BLaER1 treated with 17β-estradiol and CSF1 and Interleukin-3, amounts not matched to agents 10 nM and 100 nM (cell line): Measurements from ENCODE around the gene PRSS23.
"Not testable (repeated sequence)": the region's sequence is repeated elsewhere in the genome, so short reads cannot be mapped to it uniquely, and the experiment has no call there.

Experiments
- H3K27ac ChIP-seq, 11 experiments: shearing (Covaris generic); formaldehyde crosslinking; 2 replicates each; pipeline ENCODE4 v1.8.1; 2022
- H3K27me3 ChIP-seq, 11 experiments: shearing (Covaris generic); formaldehyde crosslinking; 2 replicates each; pipeline ENCODE4 v1.8.1; 2022
- H3K36me3 ChIP-seq, 11 experiments: shearing (Covaris generic); formaldehyde crosslinking; 2 replicates each; pipeline ENCODE4 v1.8.1; 2022
- H3K4me1 ChIP-seq, 10 experiments: shearing (Covaris generic); formaldehyde crosslinking; 2 replicates each; pipeline ENCODE4 v1.8.1; 2022
- H3K4me2 ChIP-seq, 11 experiments: shearing (Covaris generic); formaldehyde crosslinking; 2 replicates each; pipeline ENCODE4 v1.8.1; 2022
- H3K4me3 ChIP-seq, 10 experiments: shearing (Covaris generic); formaldehyde crosslinking; 2 replicates each; pipeline ENCODE4 v1.8.1; 2022
- H3K9ac ChIP-seq, 11 experiments: shearing (Covaris generic); formaldehyde crosslinking; 2 replicates each; pipeline ENCODE4 v1.8.1; 2022
- H3K9me3 ChIP-seq, 11 experiments: shearing (Covaris generic); formaldehyde crosslinking; replicated peaks in 1 of 11; 2 replicates each; pipeline ENCODE4 v1.8.1; 2022
- H4K20me1 ChIP-seq, 11 experiments: shearing (Covaris generic); formaldehyde crosslinking; 2 replicates each; pipeline ENCODE4 v1.8.1; 2022
- Cebpa-rat ChIP-seq, 11 experiments: shearing (Covaris generic); IDR thresholded peaks; 2 replicates each; pipeline ENCODE4 v1.8.1; 2022

The PRSS23 gene

GRCh38 chr11:86818462-86819192, 18.3 kb downstream of the PRSS23 start:
- no peaks in the 10 kb centered on the region for H3K9me3 ChIP-seq
- no peaks in the 10 kb centered on the region for H3K27me3 ChIP-seq
- peak overlapping the region in 1 of 11 experiments; percentile 12; a peak in 1 of 22 replicates for H3K4me2 ChIP-seq
- H3K4me1 ChIP-seq: no peaks in the 10 kb centered on the region
- no peak for TF ChIP-seq Cebpa-rat (IDR thresholded peaks at IDR 0.05)
- H3K27ac ChIP-seq: no peak overlapping the region
- H4K20me1 ChIP-seq: no peaks in the 10 kb centered on the region
- no peak overlapping the region for H3K9ac ChIP-seq
- H3K36me3 ChIP-seq: no peaks in the 10 kb centered on the region
- no peak overlapping the region for H3K4me3 ChIP-seq

GRCh38 chr11:86824139-86824538, 23.8 kb downstream of the PRSS23 start:
- H3K4me2 ChIP-seq, H4K20me1 ChIP-seq, H3K27me3 ChIP-seq, H3K9ac ChIP-seq, H3K9me3 ChIP-seq, H3K36me3 ChIP-seq, H3K4me1 ChIP-seq, H3K27ac ChIP-seq, H3K4me3 ChIP-seq: not testable (repeated sequence)

GRCh38 chr11:86834376-86834775, 34.0 kb downstream of the PRSS23 start:
- not testable (repeated sequence) for H3K9ac ChIP-seq, H3K9me3 ChIP-seq, H3K27me3 ChIP-seq, H3K27ac ChIP-seq, H3K4me1 ChIP-seq, H4K20me1 ChIP-seq, H3K4me3 ChIP-seq, H3K36me3 ChIP-seq, H3K4me2 ChIP-seq

GRCh38 chr11:86844762-86845508, 44.6 kb downstream of the PRSS23 start:
- not testable (repeated sequence) for H3K27me3 ChIP-seq, H3K4me2 ChIP-seq

GRCh38 chr11:86848132-86848531, 47.8 kb downstream of the PRSS23 start:
- Histone ChIP-seq H3K4me1 (no peaks in the 10 kb centered on the region), H3K36me3 (no peaks in the 10 kb centered on the region), H3K9me3 (no peaks in the 10 kb centered on the region; a peak in 1 of 22 replicates), H3K27ac (no peak overlapping the region), H3K4me3 (no peak overlapping the region), H3K9ac (no peak overlapping the region), H3K27me3 (no peaks in the 10 kb centered on the region), H3K4me2 (no peak overlapping the region), H4K20me1 (no peaks in the 10 kb centered on the region)
- TF ChIP-seq Cebpa-rat (IDR thresholded peaks at IDR 0.05): no peak

More at GRCh38 chr11:86844762-86845508, 44.6 kb downstream of the PRSS23 start:
- H3K4me3 ChIP-seq, H3K36me3 ChIP-seq, H4K20me1 ChIP-seq, H3K9me3 ChIP-seq, H3K27ac ChIP-seq, H3K9ac ChIP-seq, H3K4me1 ChIP-seq: not testable (repeated sequence)

- no peak overlapping the region for H3K9ac ChIP-seq
- H3K27ac ChIP-seq: no peak overlapping the region
- H3K4me3 ChIP-seq: no peak overlapping the region
- H3K36me3 ChIP-seq: no peaks in the 10 kb centered on the region
- no peaks in the 10 kb centered on the region for H3K9me3 ChIP-seq
- H3K4me2 ChIP-seq: no peak overlapping the region
- no peaks in the 10 kb centered on the region for H3K27me3 ChIP-seq
- H4K20me1 ChIP-seq: no peaks in the 10 kb centered on the region
- no peak for TF ChIP-seq Cebpa-rat (IDR thresholded peaks at IDR 0.05)
- H3K4me1 ChIP-seq: no peaks in the 10 kb centered on the region
These were observed 49.3 kb downstream of the PRSS23 start for GRCh38 chr11:86849679-86850078.
